Left ventricle myocardium inferior (tissue), 1 donor: ENCODE data around the gene GLOD4. TPM values are rescaled to one million over a fixed set of nuclear protein-coding genes. Genes with fewer than 3 reads are reported as not detected.

Source experiments
- DNase-seq: peaks from one replicate; pipeline ENCODE4 v3.0.0-alpha.2; 2020
- H3K27ac ChIP-seq: fragments of 200-600 bp; replicated peaks from 2 replicates; pipeline ENCODE4 v1.8.0; 2021
- H3K27me3 ChIP-seq: fragments of 200-600 bp; 2 replicates; pipeline ENCODE4 v1.8.0; 2021; ENCODE audit warnings: low read depth
- H3K36me3 ChIP-seq: fragments of 200-600 bp; 2 replicates; pipeline ENCODE4 v1.8.0; 2021
- H3K4me1 ChIP-seq: fragments of 200-600 bp; 2 replicates; pipeline ENCODE4 v1.8.0; 2021
- H3K4me3 ChIP-seq: fragments of 200-600 bp; 2 replicates; pipeline ENCODE4 v1.8.0; 2021; ENCODE audit warnings: mild to moderate bottlenecking, moderate library complexity
- H3K9me3 ChIP-seq: fragments of 200-600 bp; replicated peaks from 2 replicates; pipeline ENCODE4 v1.8.0; 2021
- CTCF ChIP-seq: fragments of 200-600 bp; IDR thresholded peaks from 2 replicates; pipeline ENCODE4 v1.8.0; 2021; ENCODE audit warnings: antibody characterized with exemption, mild to moderate bottlenecking, borderline replicate concordance
- intact Hi-C: fragments of 100-400 bp; cut with micrococcal nuclease; formaldehyde crosslinking; loops from one replicate; pipeline ENCODE4 v1.11.0; 2022
- total RNA-seq: library from RNA; stranded (reverse); fragmentation: NEBNext Ultra II Directional; extraction: Animal tissue kit (Norgen Biotek cat#: 25700); gene quantifications from one replicate; pipeline ENCODE4 v1.2.1, GENCODE V29; 2021
- donor health status: DM: no; HTN: yes; CAD: no; lungs with severe emphysema.

GLOD4 gene
- total RNA-seq, 1 donor from 2014 or later, result 26.5 TPM

GRCh38 chr17:825216-825615 lies 43.1 kb upstream of the GLOD4 start:
- H3K4me3 ChIP-seq, result no peak overlapping the region
- intact Hi-C loops, result no loop called here
- H3K9me3 ChIP-seq, result no peaks in the 10 kb centered on the region
- DNase-seq, result no peak
- no peaks in the 10 kb centered on the region for H3K4me1 ChIP-seq
- no peak for TF ChIP-seq CTCF
- H3K36me3 ChIP-seq, result peaks cover 23% of the 10 kb centered on the region
- H3K27ac ChIP-seq, result no peak overlapping the region
- no peaks in the 10 kb centered on the region for H3K27me3 ChIP-seq

DNA sequence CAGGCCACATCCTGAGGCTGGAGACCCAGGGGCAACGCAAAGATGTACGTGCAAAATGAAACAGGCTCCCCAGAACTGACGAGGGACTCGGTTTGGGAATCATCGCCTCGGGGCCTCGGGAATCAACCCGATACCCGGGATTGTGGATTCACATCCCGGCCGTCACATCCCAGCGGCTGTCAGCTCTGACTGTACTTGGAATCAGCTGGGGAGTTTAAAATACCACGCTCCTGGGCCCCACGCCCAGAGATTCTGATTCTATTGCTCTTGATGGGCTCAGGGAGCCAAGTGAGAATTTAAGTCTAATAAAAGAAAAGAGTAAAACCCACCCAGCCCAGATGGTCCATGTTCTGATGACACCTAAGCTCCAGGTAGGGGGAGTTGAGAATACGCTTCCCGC lies 42.3 kb upstream of the GLOD4 start:
- Histone ChIP-seq H3K36me3 (peaks cover 27% of the 10 kb centered on the region), H3K27me3 (no peaks in the 10 kb centered on the region), H3K27ac (no peak overlapping the region), H3K9me3 (no peaks in the 10 kb centered on the region), H3K4me3 (no peak overlapping the region), H3K4me1 (no peaks in the 10 kb centered on the region)
- intact Hi-C loops, result no loop called here
- DNase-seq, result no peak
- no peak for TF ChIP-seq CTCF

- intact Hi-C loops, result no loop called here
- no peak for TF ChIP-seq CTCF
- DNase-seq, result no peak
- H3K27me3 ChIP-seq, result no peaks in the 10 kb centered on the region
- no peaks in the 10 kb centered on the region for H3K4me1 ChIP-seq
- H3K4me3 ChIP-seq, result no peak overlapping the region
- no peaks in the 10 kb centered on the region for H3K9me3 ChIP-seq
- H3K27ac ChIP-seq, result no peak overlapping the region
- H3K36me3 ChIP-seq, result peaks cover 36% of the 10 kb centered on the region
Measured at GRCh38 chr17:823501-823902, 41.4 kb upstream of the GLOD4 start.

GRCh38 chr17:819251-819650 lies 37.2 kb upstream of the GLOD4 start:
- no peaks in the 10 kb centered on the region for H3K4me1 ChIP-seq
- DNase-seq, result no peak
- no peaks in the 10 kb centered on the region for H3K27me3 ChIP-seq
- intact Hi-C loops, result no loop called here
- no peak for TF ChIP-seq CTCF
- H3K4me3 ChIP-seq, result no peak overlapping the region
- no peaks in the 10 kb centered on the region for H3K9me3 ChIP-seq
- H3K27ac ChIP-seq, result no peak overlapping the region
- H3K36me3 ChIP-seq, result peaks cover 57% of the 10 kb centered on the region

GRCh38 chr17:814371-814770 lies 32.3 kb upstream of the GLOD4 start:
- DNase-seq, result no peak
- no peaks in the 10 kb centered on the region for H3K4me1 ChIP-seq
- intact Hi-C loops, result no loop called here
- no peak overlapping the region for H3K27ac ChIP-seq
- TF ChIP-seq CTCF, result no peak
- H3K36me3 ChIP-seq, result peaks cover 44% of the 10 kb centered on the region
- H3K27me3 ChIP-seq, result no peaks in the 10 kb centered on the region
- no peak overlapping the region for H3K4me3 ChIP-seq
- no peaks in the 10 kb centered on the region for H3K9me3 ChIP-seq
